Spleen (tissue), 11 donors: ENCODE data around the gene MTA2. TPM values are rescaled to one million over a fixed set of nuclear protein-coding genes. Genes with fewer than 3 reads are reported as not detected.
A peak's percentile ranks its signal among the peaks of the same experiment; 100 is the strongest.

Source experiments
- DNase-seq: peaks from one replicate; pipeline ENCODE4 v3.0.0-alpha.2; 2020
- H3K27ac ChIP-seq, 8 donors: fragments of 200-600 bp; sonication (generic) in 7 of 8; 1 replicate in 4 of 8; 2 replicates in 4 of 8; pipeline versions ENCODE4 v1.5.0 to v1.8.0; 2016 to 2021; ENCODE audit warnings: inconsistent platforms in 4 of 8, mild to moderate bottlenecking in 4 of 8, moderate library complexity in 1 of 8
- H3K27me3 ChIP-seq, 7 donors: fragments of 200-600 bp; sonication (generic) in 6 of 7; replicated peaks in 1 of 7; 1 replicate in 4 of 7; 2 replicates in 3 of 7; pipeline versions ENCODE4 v1.5.0 to v1.8.0; 2016 to 2021; ENCODE audit warnings: inconsistent platforms in 3 of 7, mild to moderate bottlenecking in 1 of 7
- H3K36me3 ChIP-seq, 6 donors: fragments of 200-600 bp; sonication (generic) in 5 of 6; 1 replicate in 4 of 6; 2 replicates in 2 of 6; pipeline versions ENCODE4 v1.5.0 to v1.8.0; 2016 to 2021; ENCODE audit warnings: inconsistent platforms in 2 of 6
- H3K4me1 ChIP-seq, 6 donors: fragments of 200-600 bp; sonication (generic) in 5 of 6; 1 replicate in 3 of 6; 2 replicates in 3 of 6; pipeline versions ENCODE4 v1.5.0 to v1.8.0; 2016 to 2021; ENCODE audit warnings: inconsistent platforms in 3 of 6
- H3K4me3 ChIP-seq, 8 donors: fragments of 200-600 bp; sonication (generic) in 7 of 8; 1 replicate in 4 of 8; 2 replicates in 4 of 8; pipeline versions ENCODE4 v1.5.0 to v1.8.0; 2016 to 2021; ENCODE audit warnings: inconsistent platforms in 4 of 8, mild to moderate bottlenecking in 4 of 8, moderate library complexity in 2 of 8
- H3K9me3 ChIP-seq, 8 donors: fragments of 200-600 bp; sonication (generic) in 7 of 8; 1 replicate in 4 of 8; 2 replicates in 4 of 8; pipeline versions ENCODE4 v1.5.0 to v1.8.0; 2016 to 2021; ENCODE audit warnings: inconsistent platforms in 4 of 8
- CTCF ChIP-seq, 11 experiments: fragments of 200-600 bp in 7 of 11; fragments of 450-650 bp in 4 of 11; sonication (generic) in 4 of 11; IDR thresholded peaks in 8 of 11; conservative IDR thresholded peaks in 3 of 11; 1 replicate in 7 of 11; 2 replicates in 4 of 11; pipeline versions ENCODE4 v1.4.0 to v1.8.0; 2016 to 2021; ENCODE audit warnings: antibody characterized with exemption in 11 of 11, inconsistent platforms in 4 of 11, mild to moderate bottlenecking in 1 of 11
- POLR2A ChIP-seq, 3 donors: fragments of 450-650 bp; IDR thresholded peaks; one replicate each; pipeline ENCODE4 v1.5.1; 2017; ENCODE audit warnings: antibody characterized with exemption in 3 of 3, mild to moderate bottlenecking in 1 of 3
- POLR2AphosphoS5 ChIP-seq, 3 donors: sonication (generic); formaldehyde crosslinking; IDR thresholded peaks; one replicate each; pipeline ENCODE4 v1.5.1; 2017; ENCODE audit warnings: antibody characterized with exemption in 3 of 3
- whole genome bisulfite sequencing, 5 donors: extraction: QIAGEN DNeasy Blood & Tissue Kit in 3 of 5; methylation state at CpG; one replicate each; pipeline versions ENCODE4 v1.1.5 to v1.1.7; 2013 to 2018; 5-methylcytosine and 5-hydroxymethylcytosine counted together
- intact Hi-C: fragments of 100-400 bp; cut with DNase I; formaldehyde crosslinking; loops from one replicate; pipeline ENCODE4 v1.15.0; 2023; ENCODE audit warnings: low total_unique reads
- polyA plus RNA-seq, 3 donors: library from polyadenylated mRNA; stranded (reverse); fragments of 200-250 nt; gene quantifications; one replicate each; pipeline ENCODE4 v1.2.1, GENCODE V29; 2013
- total RNA-seq, 7 donors: library from RNA; depleted of rRNA in 3 of 7; stranded (reverse); fragments of >200 nt in 3 of 7; fragmentation: NEBNext Ultra II Directional in 4 of 7; extraction: Animal tissue kit (Norgen Biotek cat#: 25700) in 4 of 7; gene quantifications; one replicate each; pipeline versions ENCODE4 v1.1.0 to v1.2.1, GENCODE V29; 2016 to 2021
- donor health status: healthy with polysubstance abuse.
- donor health status: DM: no; HTN: no; CAD: no; lungs with moderate emphysema.
- donor health status: DM: no; HTN: no; CAD: no.
- donor health status: Bipolar disorder and iron deficiency.
- donor health status: healthy.
- donor health status: DM: no; HTN: no; CAD: no.
- donor health status: DM: yes; HTN: yes; CAD: no.

Gene MTA2
- total and polyA plus RNA-seq, 10 donors: 55.3 to 154 (median 111) TPM

- TF ChIP-seq POLR2AphosphoS5 (IDR thresholded peaks at IDR 0.05): no peak
- no peak for TF ChIP-seq POLR2A (IDR thresholded peaks at IDR 0.05)
- no peak for TF ChIP-seq CTCF (IDR thresholded peaks at IDR 0.05 in 8 of 11, conservative IDR thresholded peaks at IDR 0.05 in 3 of 11)
These were observed 46.7 kb upstream of the MTA2 start for GRCh38 chr11:62648185-62648966.

GRCh38 chr11:62647609-62648005 lies 45.9 kb upstream of the MTA2 start:
- no peak overlapping the region for H3K4me3 ChIP-seq
- peaks cover 0 to 54% (median 41%) of the 10 kb centered on the region in 6 donors for H3K36me3 ChIP-seq
- intact Hi-C loops: no loop called here
- 76 to 89% (median 88%) methylated on average over 5 to 6 of the region's 6 CpGs for WGBS, 5 donors
- peaks cover 32 to 86% (median 55%) of the 10 kb centered on the region in 6 donors for H3K4me1 ChIP-seq
- peak overlapping the region in 1 of 8 donors; percentile 94 for H3K27ac ChIP-seq
- no peaks in the 10 kb centered on the region for H3K27me3 ChIP-seq
- DNase-seq: no peak
- no peaks in the 10 kb centered on the region for H3K9me3 ChIP-seq
- TF ChIP-seq POLR2AphosphoS5 (IDR thresholded peaks at IDR 0.05): no peak
- no peak for TF ChIP-seq POLR2A (IDR thresholded peaks at IDR 0.05)
- no peak for TF ChIP-seq CTCF (IDR thresholded peaks at IDR 0.05 in 8 of 11, conservative IDR thresholded peaks at IDR 0.05 in 3 of 11)

More at GRCh38 chr11:62648185-62648966, 46.7 kb upstream of the MTA2 start:
- peaks cover 32 to 81% (median 58%) of the 10 kb centered on the region in 6 donors for H3K4me1 ChIP-seq
- DNase-seq: peak; percentile 76
- H3K27me3 ChIP-seq: no peaks in the 10 kb centered on the region
- intact Hi-C loops: no loop called here
- WGBS, 5 donors: 87 to 99% (median 96%) methylated on average over 6 to 24 of the region's 24 CpGs
- no peak overlapping the region for H3K27ac ChIP-seq
- H3K9me3 ChIP-seq: no peaks in the 10 kb centered on the region
- H3K36me3 ChIP-seq: peaks cover 0 to 46% (median 34%) of the 10 kb centered on the region in 6 donors
- no peak overlapping the region for H3K4me3 ChIP-seq

GRCh38 chr11:62646825-62647608 lies 45.4 kb upstream of the MTA2 start:
- WGBS, 5 donors: 70 to 76% (median 71%) methylated on average over 30 to 32 of the region's 32 CpGs
- Histone ChIP-seq H3K9me3 (no peaks in the 10 kb centered on the region), H3K27ac (peak overlapping the region in 5 of 8 donors; percentile 93 to 98 (median 94)), H3K4me3 (peak overlapping the region in 5 of 8 donors; percentile 84 to 99 (median 94)), H3K4me1 (peaks cover 28 to 84% (median 49%) of the 10 kb centered on the region in 6 donors), H3K27me3 (no peaks in the 10 kb centered on the region), H3K36me3 (peaks cover 0 to 60% (median 43%) of the 10 kb centered on the region in 6 donors)
- TF ChIP-seq CTCF (IDR thresholded peaks at IDR 0.05 in 8 of 11, conservative IDR thresholded peaks at IDR 0.05 in 3 of 11) (no peak), POLR2AphosphoS5 (IDR thresholded peaks at IDR 0.05) (peak in 2 of 3 donors; percentile 19 to 38)
- intact Hi-C loops: no loop called here
- DNase-seq: peak; percentile 88
